ENCODE results near the gene ANO8. TPM values are rescaled to one million over a fixed set of nuclear protein-coding genes. Genes with fewer than 3 reads are reported as not detected.

The ANO8 gene
- total RNA-seq, 4 donors from 2014 or later = 6.7 to 73.0 (median 10.3) TPM

- Histone ChIP-seq H3K27ac (peak overlapping the region in 1 of 4 donors; percentile 41), H3K4me1 (peaks cover 6 to 27% (median 14%) of the 10 kb centered on the region in 4 donors), H3K4me3 (no peak overlapping the region), H3K36me3 (no peaks in the 10 kb centered on the region), H3K27me3 (no peaks in the 10 kb centered on the region), H3K9me3 (no peaks in the 10 kb centered on the region)
- TF ChIP-seq POLR2A (IDR thresholded peaks at IDR 0.05) = no peak
- TF ChIP-seq POLR2AphosphoS5 (IDR thresholded peaks at IDR 0.05) = no peak
- no peak for TF ChIP-seq EP300 (IDR thresholded peaks at IDR 0.05; ENCODE audit: low read depth)
- no peak for TF ChIP-seq CTCF (IDR thresholded peaks at IDR 0.05)
- 93% methylated on average over 15 of the region's 15 CpGs; no CpG with 5 or more reads in 1 of the 2 donors for WGBS, 2 donors (ENCODE audit: low coverage in 1 of 2)
- intact Hi-C loops (cut with DNase I; ENCODE audit: low total_unique reads) = no loop called here
- no peak for DNase-seq
- in situ Hi-C loops (cut with MboI; ENCODE audit: low pct_ligation_motif_present in 1 of 4, low pct_unique_long_range_greater_than_20kb in 1 of 4, low sequenced_read_pairs in 3 of 4) = loop anchor here in 1 of 4 donors (10.0 kb wide), 1 partner anchor 123 kb away; the partner anchor contains the start of gene NXNL1
Measured at GRCh38 chr19:17341386-17341785, 6.7 kb upstream of the ANO8 start.

- no peaks in the 10 kb centered on the region for H3K36me3 ChIP-seq
- in situ Hi-C loops (cut with MboI; ENCODE audit: low pct_ligation_motif_present in 1 of 4, low pct_unique_long_range_greater_than_20kb in 1 of 4, low sequenced_read_pairs in 3 of 4) = loop anchor here in 1 of 4 donors (10.0 kb wide), 1 partner anchor 124 kb away; the partner anchor contains the start of gene NXNL1
- intact Hi-C loops (cut with DNase I; ENCODE audit: low total_unique reads) = no loop called here
- no peaks in the 10 kb centered on the region for H3K27me3 ChIP-seq
- DNase-seq = no peak
- WGBS, 2 donors (ENCODE audit: low coverage in 1 of 2) = 70% methylated on average over 17 of the region's 17 CpGs; no CpG with 5 or more reads in 1 of the 2 donors
- H3K4me3 ChIP-seq = no peak overlapping the region
- peaks cover 6 to 27% (median 12%) of the 10 kb centered on the region in 4 donors for H3K4me1 ChIP-seq
- peak overlapping the region in 2 of 4 donors; percentile 15 to 41 for H3K27ac ChIP-seq
- TF ChIP-seq EP300 (IDR thresholded peaks at IDR 0.05; ENCODE audit: low read depth) (no peak), CTCF (IDR thresholded peaks at IDR 0.05) (no peak), POLR2A (IDR thresholded peaks at IDR 0.05) (no peak), POLR2AphosphoS5 (IDR thresholded peaks at IDR 0.05) (no peak)
- no peaks in the 10 kb centered on the region for H3K9me3 ChIP-seq
Measured at GRCh38 chr19:17340871-17341357, 6.3 kb upstream of the ANO8 start.

- 49 to 59% methylated on average over 7 to 21 of the region's 21 CpGs for WGBS, 2 donors (ENCODE audit: low coverage in 1 of 2)
- H3K4me3 ChIP-seq = no peak overlapping the region
Measured at GRCh38 chr19:17340302-17340870, 5.7 kb upstream of the ANO8 start.

More at GRCh38 chr19:17340302-17340870, 5.7 kb upstream of the ANO8 start:
- no peaks in the 10 kb centered on the region for H3K27me3 ChIP-seq
- H3K4me1 ChIP-seq = peaks cover 6 to 32% (median 14%) of the 10 kb centered on the region in 4 donors
- H3K36me3 ChIP-seq = no peaks in the 10 kb centered on the region
- no peak for TF ChIP-seq POLR2A (IDR thresholded peaks at IDR 0.05)
- peak in 4 of 5 experiments; percentile 26 to 76 (median 42) for TF ChIP-seq CTCF (IDR thresholded peaks at IDR 0.05)
- H3K27ac ChIP-seq = peak overlapping the region in 2 of 4 donors; percentile 15 to 41
- intact Hi-C loops (cut with DNase I; ENCODE audit: low total_unique reads) (no loop called here), in situ Hi-C loops (cut with MboI; ENCODE audit: low pct_ligation_motif_present in 1 of 4, low pct_unique_long_range_greater_than_20kb in 1 of 4, low sequenced_read_pairs in 3 of 4) (loop anchor here in 1 of 4 donors (10.0 kb wide), 1 partner anchor 124 kb away; the partner anchor contains the start of gene NXNL1)
- peak; percentile 88 for DNase-seq
- no peaks in the 10 kb centered on the region for H3K9me3 ChIP-seq

Data from transverse colon (tissue), 4 donors.